ENCODE results near the gene CCNQ. TPM values are rescaled to one million over a fixed set of nuclear protein-coding genes. Genes with fewer than 3 reads are reported as not detected.

Gene CCNQ
- total RNA-seq, 4 donors from 2014 or later: 18.0 to 32.2 (median 23.9) TPM

- no peak for DNase-seq
- Histone ChIP-seq H3K36me3 (no peaks in the 10 kb centered on the region), H3K27ac (no peak overlapping the region), H3K4me1 (peaks cover 8 to 19% (median 11%) of the 10 kb centered on the region in 3 donors), H3K9me3 (no peaks in the 10 kb centered on the region), H3K27me3 (no peaks in the 10 kb centered on the region), H3K4me3 (no peak overlapping the region)
- 94% methylated on average over 6 to 15 of the region's 17 CpGs for WGBS, 2 donors
- intact Hi-C loops (cut with DNase I): no loop called here
- TF ChIP-seq POLR2A (IDR thresholded peaks at IDR 0.05): no peak
Observed at GRCh38 chrX:153603131-153603656, 4.3 kb upstream of the CCNQ start.

GRCh38 chrX:153602601-153603000 is 3.7 kb upstream of the CCNQ start:
- Histone ChIP-seq H3K36me3 (no peaks in the 10 kb centered on the region), H3K4me3 (no peak overlapping the region), H3K27me3 (no peaks in the 10 kb centered on the region), H3K27ac (no peak overlapping the region), H3K9me3 (no peaks in the 10 kb centered on the region), H3K4me1 (peaks cover 11 to 25% (median 11%) of the 10 kb centered on the region in 3 donors)
- TF ChIP-seq CTCF (IDR thresholded peaks at IDR 0.05): no peak
- no peak for TF ChIP-seq POLR2A (IDR thresholded peaks at IDR 0.05)
- WGBS, 2 donors: 71 to 89% methylated on average over 1 to 2 of the region's 3 CpGs
- no peak for DNase-seq
- intact Hi-C loops (cut with DNase I): no loop called here

- Histone ChIP-seq H3K27me3 (no peaks in the 10 kb centered on the region), H3K9me3 (no peaks in the 10 kb centered on the region), H3K27ac (no peak overlapping the region), H3K4me1 (peaks cover 11 to 32% (median 11%) of the 10 kb centered on the region in 3 donors), H3K4me3 (no peak overlapping the region), H3K36me3 (no peaks in the 10 kb centered on the region)
- TF ChIP-seq POLR2A (IDR thresholded peaks at IDR 0.05): no peak
- TF ChIP-seq CTCF (IDR thresholded peaks at IDR 0.05): no peak
- 73 to 95% methylated on average over 6 to 9 of the region's 12 CpGs for WGBS, 2 donors
- intact Hi-C loops (cut with DNase I): no loop called here
- no peak for DNase-seq
Observed at GRCh38 chrX:153601511-153602110, 2.7 kb upstream of the CCNQ start.

- intact Hi-C loops (cut with DNase I): no loop called here
- 40 to 53% methylated on average over 1 to 2 of the region's 7 CpGs for WGBS, 2 donors
- DNase-seq: no peak
Observed at GRCh38 chrX:153600921-153601320, 2.0 kb upstream of the CCNQ start.

GRCh38 chrX:153600032-153600373 is 1.1 kb upstream of the CCNQ start:
- Histone ChIP-seq H3K36me3 (peaks cover 0 to 9% (median 0%) of the 10 kb centered on the region in 3 donors), H3K9me3 (no peaks in the 10 kb centered on the region), H3K4me3 (peak overlapping the region; percentile 41 to 75 (median 67)), H3K27ac (peak overlapping the region in 3 of 4 donors; percentile 72 to 82 (median 75)), H3K27me3 (no peaks in the 10 kb centered on the region), H3K4me1 (peaks cover 11 to 44% (median 11%) of the 10 kb centered on the region in 3 donors)
- 17 to 24% methylated on average over 2 of the region's 2 CpGs for WGBS, 2 donors
- TF ChIP-seq CTCF (IDR thresholded peaks at IDR 0.05) (no peak), POLR2A (IDR thresholded peaks at IDR 0.05) (no peak)
- intact Hi-C loops (cut with DNase I): no loop called here
- no peak for DNase-seq

More at GRCh38 chrX:153600921-153601320, 2.0 kb upstream of the CCNQ start:
- H3K4me1 ChIP-seq: peaks cover 11 to 36% (median 11%) of the 10 kb centered on the region in 3 donors
- no peak overlapping the region for H3K4me3 ChIP-seq
- TF ChIP-seq POLR2A (IDR thresholded peaks at IDR 0.05) (no peak), CTCF (IDR thresholded peaks at IDR 0.05) (no peak)
- no peaks in the 10 kb centered on the region for H3K9me3 ChIP-seq
- no peaks in the 10 kb centered on the region for H3K36me3 ChIP-seq
- H3K27ac ChIP-seq: no peak overlapping the region
- no peaks in the 10 kb centered on the region for H3K27me3 ChIP-seq
